ENCODE results near the gene ALAD. TPM values are rescaled to one million over a fixed set of nuclear protein-coding genes. Genes with fewer than 3 reads are reported as not detected.

ALAD gene
- polyA plus RNA-seq, 5 donors, result 36.8 to 50.0 (median 45.5) TPM

GRCh38 chr9:113350107-113350661 is 50.9 kb downstream of the ALAD start:
- DNase-seq, result no peak

GRCh38 chr9:113349445-113350094 is 51.5 kb downstream of the ALAD start, which contains the start of gene BSPRY:
Gene BSPRY, plus strand, starts transcription at chr9:113349541. Its CDS starts 39 bp downstream, at chr9:113349580.
- DNase-seq, result no peak

- no peak for DNase-seq
Observed at GRCh38 chr9:113349066-113349444, 52.0 kb downstream of the ALAD start.

- no peak for DNase-seq
Observed at GRCh38 chr9:113348437-113348836, 52.6 kb downstream of the ALAD start.

- DNase-seq, result no peak
Observed at GRCh38 chr9:113345671-113346070, 55.4 kb downstream of the ALAD start.

GRCh38 chr9:113345190-113345589 is 55.9 kb downstream of the ALAD start:
- no peak for DNase-seq

GRCh38 chr9:113343732-113344231 is 57.3 kb downstream of the ALAD start:
- DNase-seq, result peak; percentile 82 to 85

GRCh38 chr9:113341712-113342410 is 59.2 kb downstream of the ALAD start:
- no peak for DNase-seq

- peak; percentile 88 to 91 for DNase-seq
Observed at GRCh38 chr9:113340011-113340699, 60.9 kb downstream of the ALAD start, which contains the start of gene WDR31. Gene WDR31, minus strand, starts transcription at chr9:113340275. Its CDS starts 8,253 bp downstream, at chr9:113332022.

GRCh38 chr9:113337714-113338113 is 63.4 kb downstream of the ALAD start:
- no peak for DNase-seq

Other genes with a start within 250 kb of the ALAD start
- gene FKBP15, start 180.0 kb downstream of the ALAD start, polyA plus RNA-seq (ENCODE audit: insufficient read depth in 1 of 5, insufficient read length in 5 of 5, low replicate concordance in 1 of 5), result 10 to 100 TPM; 26.3 to 36.8 (median 34.1) TPM
- 10 to 100 TPM; 14.9 to 18.8 (median 15.3) TPM for gene SLC31A1, start 179.7 kb downstream of the ALAD start, polyA plus RNA-seq (ENCODE audit: insufficient read depth in 1 of 5, insufficient read length in 5 of 5, low replicate concordance in 1 of 5)
- gene CDC26, start 125.7 kb downstream of the ALAD start, polyA plus RNA-seq (ENCODE audit: insufficient read depth in 1 of 5, insufficient read length in 5 of 5, low replicate concordance in 1 of 5), result 10 to 100 TPM; 30.3 to 38.4 (median 34.8) TPM
- 10 to 100 TPM; 26.0 to 32.7 (median 30.4) TPM for gene PRPF4, start 125.6 kb downstream of the ALAD start, polyA plus RNA-seq (ENCODE audit: insufficient read depth in 1 of 5, insufficient read length in 5 of 5, low replicate concordance in 1 of 5)
- under 1 TPM; 0.29 to 0.67 (median 0.61) TPM for gene RNF183, start 97.9 kb downstream of the ALAD start, polyA plus RNA-seq (ENCODE audit: insufficient read depth in 1 of 5, insufficient read length in 5 of 5, low replicate concordance in 1 of 5)
- 1 to 10 TPM; 4.9 to 6.8 (median 6.2) TPM for gene WDR31, start 61.0 kb downstream of the ALAD start, polyA plus RNA-seq (ENCODE audit: insufficient read depth in 1 of 5, insufficient read length in 5 of 5, low replicate concordance in 1 of 5)
- 1 to 10 TPM; 6.7 to 9.1 (median 8.4) TPM for gene BSPRY, start 51.7 kb downstream of the ALAD start, polyA plus RNA-seq (ENCODE audit: insufficient read depth in 1 of 5, insufficient read length in 5 of 5, low replicate concordance in 1 of 5)
- gene HDHD3, start 24.3 kb downstream of the ALAD start, polyA plus RNA-seq (ENCODE audit: insufficient read depth in 1 of 5, insufficient read length in 5 of 5, low replicate concordance in 1 of 5), result 10 to 100 TPM; 11.2 to 17.2 (median 16.7) TPM
- gene POLE3, start 9.4 kb upstream of the ALAD start, polyA plus RNA-seq (ENCODE audit: insufficient read depth in 1 of 5, insufficient read length in 5 of 5, low replicate concordance in 1 of 5), result 10 to 100 TPM; 56.3 to 70.3 (median 67.0) TPM
- 1 to 10 TPM in 1 of 5 donors, under 1 TPM in 4; 0.51 to 1.1 (median 0.73) TPM for gene C9orf43, start 9.5 kb upstream of the ALAD start, polyA plus RNA-seq (ENCODE audit: insufficient read depth in 1 of 5, insufficient read length in 5 of 5, low replicate concordance in 1 of 5)
- 10 to 100 TPM; 65.3 to 82.9 (median 75.8) TPM for gene RGS3, start 62.4 kb upstream of the ALAD start, polyA plus RNA-seq (ENCODE audit: insufficient read depth in 1 of 5, insufficient read length in 5 of 5, low replicate concordance in 1 of 5)